ENCODE data around the gene SCN2A.

Gene SCN2A

GRCh38 chr2:165239230-165239629 is at the start of gene SCN2A:
SCN2A (plus strand) TSS chr2:165239414; CDS start chr2:165295824, 56,410 bp downstream.
- DNase-seq (ENCODE audit: low spot score), result peak; percentile 71

- DNase-seq (ENCODE audit: low spot score), result peak; percentile 33
Measured at GRCh38 chr2:165191096-165191728, 48.0 kb upstream of the SCN2A start.

GRCh38 chr2:165192729-165193128 is 46.5 kb upstream of the SCN2A start:
- peak; percentile 43 for DNase-seq (ENCODE audit: low spot score)

- DNase-seq (ENCODE audit: low spot score), result peak; percentile 89
Measured at GRCh38 chr2:165193178-165193777, 45.9 kb upstream of the SCN2A start.

DNA sequence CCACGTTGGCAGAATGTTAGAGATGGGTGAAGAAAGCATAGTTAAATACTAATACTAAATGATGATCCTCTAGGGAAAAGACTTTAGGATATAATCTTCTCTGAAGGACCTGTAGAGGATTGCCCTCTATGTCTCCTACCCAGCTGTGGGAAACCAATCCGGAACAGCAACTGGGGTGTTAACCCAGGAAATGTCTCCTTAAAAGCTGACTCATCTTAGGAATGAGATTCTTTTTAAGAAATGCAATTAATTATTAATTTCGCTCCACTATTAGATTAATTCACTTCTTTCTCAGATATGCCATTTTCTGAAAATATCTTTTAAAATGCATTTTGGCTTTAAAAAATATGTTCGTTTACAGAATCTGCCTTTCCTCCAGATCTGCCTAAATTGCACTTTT is 42.8 kb upstream of the SCN2A start:
- DNase-seq (ENCODE audit: low spot score), result no peak

DNA sequence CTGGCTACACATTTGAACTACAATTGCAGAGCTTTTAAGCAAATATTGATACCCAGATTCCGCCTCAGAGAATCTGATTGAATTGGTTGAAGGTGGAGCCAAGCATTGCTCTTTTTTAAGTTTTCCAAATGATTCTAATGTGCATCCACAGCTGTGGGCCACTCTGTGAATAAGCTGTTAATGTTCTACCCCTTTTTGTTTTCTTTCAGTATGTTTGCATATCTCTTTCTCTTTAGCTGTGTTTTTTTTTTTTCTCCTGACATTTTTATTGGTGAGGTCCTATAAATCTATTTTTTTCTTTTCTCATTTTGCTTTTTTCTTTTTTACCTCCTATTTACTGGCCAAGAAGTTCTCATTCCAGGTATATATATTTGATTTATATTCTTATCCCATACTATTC is 41.9 kb upstream of the SCN2A start:
- DNase-seq (ENCODE audit: low spot score), result no peak

DNA sequence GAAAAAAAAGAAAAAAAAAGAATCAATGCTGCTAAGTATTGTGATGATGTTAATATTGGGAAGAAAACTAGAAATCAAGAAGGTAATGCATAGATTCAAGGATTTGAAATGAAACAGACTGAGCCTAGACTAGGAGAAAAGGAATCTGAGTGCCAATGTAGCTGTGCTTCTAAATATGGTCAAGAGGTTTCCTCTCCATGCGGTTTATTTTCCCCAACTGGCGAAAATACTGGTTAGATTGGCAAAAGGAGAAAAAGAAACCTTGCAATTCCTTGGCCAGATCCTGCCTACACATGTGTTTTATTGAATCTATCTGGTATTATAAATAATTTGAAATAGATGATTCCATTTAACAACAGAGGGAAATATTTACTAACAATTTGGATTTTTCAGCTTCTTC is 41.0 kb upstream of the SCN2A start:
- no peak for DNase-seq (ENCODE audit: low spot score)

- no peak for DNase-seq (ENCODE audit: low spot score)
Measured at GRCh38 chr2:165202239-165202638, 37.0 kb upstream of the SCN2A start.

- peak; percentile 81 for DNase-seq (ENCODE audit: low spot score)
Measured at GRCh38 chr2:165203689-165204559, 35.3 kb upstream of the SCN2A start, which contains the start of gene SCN3A. SCN3A (minus strand) TSS chr2:165204050; CDS start chr2:165176394, 27,656 bp downstream.

DNA sequence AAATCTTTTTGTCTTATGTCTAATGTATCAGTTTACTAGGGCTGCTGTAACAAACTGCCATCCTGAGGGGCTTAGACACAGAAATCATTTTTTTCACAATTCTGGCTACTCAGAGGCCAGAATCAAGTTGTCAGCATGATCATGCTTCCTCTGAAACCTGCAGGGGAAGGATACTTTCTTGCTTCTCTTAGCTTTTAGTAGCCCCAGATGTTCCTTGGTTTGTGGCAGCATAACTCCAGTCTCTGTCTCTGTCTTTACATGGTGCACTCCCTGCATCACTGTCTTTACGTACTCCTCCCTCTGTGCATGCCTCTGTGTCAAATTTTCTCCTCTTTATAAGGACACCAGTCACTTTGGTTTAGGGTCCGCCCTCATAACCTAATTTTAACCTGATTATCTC is 33.3 kb upstream of the SCN2A start:
- DNase-seq (ENCODE audit: low spot score), result no peak

- no peak for DNase-seq (ENCODE audit: low spot score)
Measured at GRCh38 chr2:165208094-165208493, 31.1 kb upstream of the SCN2A start.

DNA sequence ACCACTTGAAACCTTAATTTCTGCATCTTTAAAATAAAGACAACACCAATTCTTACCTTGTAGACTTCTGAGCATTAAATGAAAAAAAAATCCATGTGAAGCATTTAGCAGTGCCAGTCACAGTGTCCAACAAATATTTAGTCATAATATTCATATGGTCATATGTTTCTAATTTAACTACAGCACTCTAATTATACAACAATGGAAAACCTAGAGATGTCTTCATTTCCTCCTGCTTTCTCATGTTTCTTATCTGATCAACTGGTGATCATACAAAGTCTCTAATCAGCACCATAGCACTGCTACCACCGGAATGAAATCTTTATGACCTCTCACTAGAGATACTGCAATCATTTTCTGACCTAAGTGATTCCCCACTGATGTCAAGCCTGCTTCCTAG is 25.1 kb upstream of the SCN2A start:
- no peak for DNase-seq (ENCODE audit: low spot score)

DNA sequence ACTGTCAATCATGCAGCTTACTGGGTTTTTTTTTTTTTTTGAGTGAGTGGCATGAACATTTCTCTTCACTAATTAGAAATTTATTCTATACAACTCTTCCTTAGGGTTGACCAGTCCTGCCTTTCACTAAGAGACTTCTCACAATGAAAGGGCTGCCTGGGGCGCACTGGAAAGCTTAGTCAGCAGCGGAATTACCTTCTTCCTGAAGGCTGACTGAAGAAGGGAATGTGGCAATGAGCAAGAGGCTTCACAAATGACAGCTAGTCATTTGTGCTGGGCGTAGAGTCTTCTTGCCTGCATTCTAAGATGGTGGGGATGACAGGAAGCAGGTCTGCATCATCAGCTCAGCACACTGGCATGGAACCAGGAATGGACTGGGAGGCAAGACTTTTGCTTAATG is 19.7 kb upstream of the SCN2A start:
- no peak for DNase-seq (ENCODE audit: low spot score)

GRCh38 chr2:165224941-165225340 is 14.3 kb upstream of the SCN2A start:
- DNase-seq (ENCODE audit: low spot score), result no peak

- no peak for DNase-seq (ENCODE audit: low spot score)
Measured at GRCh38 chr2:165227571-165227970, 11.6 kb upstream of the SCN2A start.

DNA sequence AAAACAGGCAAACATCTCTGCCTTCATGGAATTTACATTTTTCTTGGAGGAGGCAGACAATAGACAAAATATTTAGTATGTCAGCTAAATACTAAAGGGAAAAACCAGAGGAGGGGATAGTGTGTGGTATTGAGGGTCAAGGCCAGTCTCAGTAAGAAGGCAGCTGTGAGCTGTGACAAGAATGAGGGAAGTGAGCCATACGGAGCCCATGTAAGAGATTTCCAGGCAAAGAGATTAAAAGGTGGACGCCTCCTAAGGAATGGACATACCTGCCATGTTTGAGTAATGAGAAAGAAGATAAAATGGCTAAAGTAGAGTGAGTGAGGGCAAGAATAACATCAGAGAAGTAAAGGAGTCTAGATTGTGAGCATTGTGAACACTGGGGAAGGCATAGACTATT is 2.2 kb upstream of the SCN2A start:
- DNase-seq (ENCODE audit: low spot score), result no peak

DNA sequence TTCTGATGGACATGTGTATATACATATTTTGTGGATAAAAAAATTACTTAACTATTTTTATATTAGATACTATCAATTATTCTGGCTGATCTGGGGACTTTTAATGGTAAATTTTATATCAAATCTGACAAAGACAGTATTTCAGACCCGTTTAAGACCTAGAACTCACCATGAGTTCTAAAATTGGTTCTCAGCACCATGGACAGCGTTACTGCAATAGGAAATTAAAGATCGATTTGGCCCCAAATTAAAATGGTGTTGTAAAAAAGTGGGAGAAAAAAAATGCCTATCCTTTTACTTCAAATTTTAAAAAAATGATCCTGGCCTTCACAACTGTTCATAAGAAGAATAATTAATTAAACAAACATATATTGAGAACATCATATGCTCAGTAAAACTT is 919 bp upstream of the SCN2A start:
- DNase-seq (ENCODE audit: low spot score), result peak; percentile 33

- DNase-seq (ENCODE audit: low spot score), result no peak
Measured at GRCh38 chr2:165239856-165240515, 772 bp downstream of the SCN2A start.

- no peak for DNase-seq (ENCODE audit: low spot score)
Measured at GRCh38 chr2:165240916-165241315, 1.7 kb downstream of the SCN2A start.

GRCh38 chr2:165245081-165245793 is 6.0 kb downstream of the SCN2A start:
- no peak for DNase-seq (ENCODE audit: low spot score)

DNA sequence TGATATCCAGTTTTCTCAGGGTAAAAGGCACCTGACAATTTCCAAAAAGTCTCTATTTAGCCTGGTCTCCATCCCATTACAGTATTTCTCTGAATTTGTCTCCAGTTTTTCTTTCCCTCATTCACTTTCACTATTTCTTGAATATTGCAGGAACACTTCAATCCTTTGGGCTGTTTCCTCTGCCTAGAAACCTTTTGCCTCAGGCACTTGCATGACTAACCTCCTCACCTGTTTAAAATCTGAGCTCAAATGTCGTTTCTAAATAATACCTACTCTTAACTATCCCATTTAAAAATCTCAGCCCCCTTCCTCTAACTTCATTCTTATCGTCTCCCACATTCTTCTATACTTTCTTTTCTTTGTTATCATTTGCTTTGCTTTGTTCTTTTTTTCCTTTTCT is 9.0 kb downstream of the SCN2A start:
- DNase-seq (ENCODE audit: low spot score), result no peak

DNA sequence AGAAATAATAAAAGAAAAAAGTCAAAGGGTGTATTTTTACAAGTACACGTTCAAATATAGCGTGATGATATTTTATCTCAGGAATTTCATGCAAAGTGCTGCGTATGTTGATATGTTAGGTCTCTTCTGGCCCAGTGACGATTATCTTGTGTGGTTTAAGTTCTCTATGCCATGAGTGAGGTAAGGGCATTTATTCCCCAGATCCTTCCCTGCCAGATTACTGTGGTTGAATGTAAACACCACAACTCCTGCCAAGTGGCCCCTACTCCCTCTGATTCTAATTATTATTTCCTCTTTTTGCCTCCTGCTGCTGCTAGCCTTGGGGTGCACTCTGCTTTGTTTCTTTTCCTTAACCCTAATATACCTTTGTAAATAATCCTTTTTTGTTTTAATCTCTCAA is 12.2 kb downstream of the SCN2A start:
- no peak for DNase-seq (ENCODE audit: low spot score)

Data from NAMALWA (cell line).